ENCODE data around the gene SDS.

DNA sequence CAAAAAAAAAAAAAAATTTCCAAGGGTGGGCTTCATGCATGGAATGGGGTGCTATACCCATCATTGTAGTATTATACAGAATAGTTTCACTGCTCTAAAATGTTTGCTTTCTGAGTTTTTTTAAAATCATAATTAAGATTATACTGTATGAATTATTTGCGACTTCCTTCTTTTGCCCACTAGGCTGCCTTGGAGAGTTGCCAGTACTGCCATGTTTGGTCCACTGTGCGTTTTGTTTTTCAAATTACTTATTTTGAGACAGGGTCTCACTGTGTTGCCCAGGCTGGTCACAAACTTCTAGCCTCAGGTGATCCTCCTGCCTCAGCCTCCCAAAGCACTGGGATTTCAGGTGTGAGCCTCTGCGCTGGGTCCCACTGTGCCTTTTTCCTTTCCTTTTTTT lies 25.4 kb downstream of the SDS start:
- no peak for TF ChIP-seq EZH2phosphoT487 (IDR thresholded peaks at IDR 0.05; ENCODE audit: insufficient read depth, low read depth)
- no peak for TF ChIP-seq EZH2 (IDR thresholded peaks at IDR 0.05; ENCODE audit: insufficient read depth, poor library complexity, severe bottlenecking)
